HG03575 (cell line): Measurements from ENCODE around the gene DNAH10.

ENCODE experiments used
- ATAC-seq: cut with Tn5 transposase; IDR thresholded peaks from one replicate; pipeline ENCODE4 v1.9.1; 2021; ENCODE audit not compliant: unreplicated experiment, insufficient number of reproducible peaks, low FRiP score; ENCODE audit errors: extremely low read depth

Gene DNAH10

DNA sequence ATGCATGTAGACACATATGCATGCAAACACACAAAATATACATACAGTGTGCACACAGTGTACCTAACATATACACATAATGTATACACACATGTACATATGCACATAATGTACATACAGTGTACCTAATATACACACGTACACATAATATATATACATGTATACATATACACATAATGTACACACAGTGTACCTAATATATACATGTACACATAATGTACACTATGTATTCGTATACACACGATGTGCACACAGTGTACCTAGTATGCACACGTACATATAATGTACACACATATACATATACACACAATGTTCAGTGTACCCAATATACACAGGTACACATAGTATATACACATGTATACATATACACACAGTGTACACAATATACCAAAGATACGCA is 70.0 kb downstream of the DNAH10 start:
- no peak for ATAC-seq

DNA sequence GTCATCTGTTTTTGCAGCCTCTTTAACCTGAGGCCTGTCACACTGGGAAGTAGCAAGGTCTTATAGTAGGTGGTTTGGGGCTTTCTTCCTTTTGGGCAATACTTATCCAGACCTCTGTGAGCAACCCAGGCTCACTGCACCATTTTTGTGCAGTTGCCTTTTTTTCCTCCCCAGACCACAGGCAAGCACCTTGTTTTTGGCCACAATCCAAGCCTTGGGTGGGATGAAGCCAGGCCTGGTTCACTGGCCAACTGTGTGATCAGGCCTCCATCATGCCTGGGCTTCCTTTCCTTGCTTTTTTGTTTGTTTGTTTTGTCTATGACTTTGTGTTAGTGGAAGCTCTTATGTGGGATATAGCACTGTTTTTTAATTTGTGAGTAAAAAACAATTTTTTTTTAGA is 71.7 kb downstream of the DNAH10 start:
- ATAC-seq, result no peak

DNA sequence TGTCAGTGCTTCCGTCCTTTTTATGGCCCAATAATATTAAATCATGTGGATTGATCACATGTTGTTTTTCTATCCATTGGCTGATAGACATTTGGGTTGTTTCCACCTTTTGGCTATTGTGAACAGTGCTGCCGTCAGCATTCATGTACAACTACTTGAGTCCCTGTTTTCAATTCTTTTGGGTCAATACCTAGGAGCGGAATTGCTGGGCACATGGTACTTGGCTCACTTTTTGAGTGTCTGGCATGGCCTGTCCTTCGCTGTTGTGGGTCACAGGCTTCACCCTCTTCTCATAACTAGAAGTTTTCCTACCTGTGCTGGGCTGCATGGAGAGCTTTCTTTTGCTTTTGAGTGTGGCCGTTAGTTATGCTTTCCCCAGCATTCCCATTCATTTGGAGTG is 72.7 kb downstream of the DNAH10 start:
- ATAC-seq, result no peak

DNA sequence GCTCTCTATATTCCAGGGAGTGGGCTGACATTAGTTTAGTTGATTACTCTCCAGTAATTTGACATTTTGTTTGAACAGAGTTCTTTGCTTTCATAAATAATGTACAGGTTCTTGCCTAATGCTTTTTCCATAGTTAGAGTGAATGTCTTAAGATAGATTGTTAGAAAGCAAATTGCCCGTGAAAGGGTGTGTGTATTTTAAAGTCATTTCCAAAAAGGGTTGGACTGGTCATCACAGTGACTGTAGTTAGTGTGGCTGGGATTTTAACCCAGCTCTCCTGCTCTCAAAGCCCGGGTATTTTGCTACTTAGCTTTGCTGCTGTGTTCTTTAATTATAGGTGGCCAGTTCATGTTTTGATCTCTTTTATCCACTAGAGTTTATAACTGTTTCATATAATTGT is 74.2 kb downstream of the DNAH10 start:
- no peak for ATAC-seq

DNA sequence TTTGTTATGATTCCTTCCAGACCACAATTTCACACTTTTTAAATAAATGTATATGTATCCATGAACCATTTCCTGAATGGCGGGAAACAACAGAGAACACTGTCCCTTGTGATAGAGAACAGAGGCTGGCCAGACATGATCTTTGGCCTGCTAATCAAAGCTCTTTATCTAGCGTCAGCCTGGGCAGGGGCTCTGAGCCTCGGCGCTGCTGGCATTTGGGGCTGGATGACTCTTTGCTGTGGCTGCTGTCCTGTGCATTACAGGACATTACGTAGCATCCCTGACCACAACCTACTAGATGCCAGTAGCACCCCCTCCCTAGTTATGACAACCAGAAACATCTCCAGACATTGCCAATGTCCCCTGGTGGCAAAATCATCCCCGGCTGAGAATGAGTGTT is 77.7 kb downstream of the DNAH10 start:
- ATAC-seq, result no peak

DNA sequence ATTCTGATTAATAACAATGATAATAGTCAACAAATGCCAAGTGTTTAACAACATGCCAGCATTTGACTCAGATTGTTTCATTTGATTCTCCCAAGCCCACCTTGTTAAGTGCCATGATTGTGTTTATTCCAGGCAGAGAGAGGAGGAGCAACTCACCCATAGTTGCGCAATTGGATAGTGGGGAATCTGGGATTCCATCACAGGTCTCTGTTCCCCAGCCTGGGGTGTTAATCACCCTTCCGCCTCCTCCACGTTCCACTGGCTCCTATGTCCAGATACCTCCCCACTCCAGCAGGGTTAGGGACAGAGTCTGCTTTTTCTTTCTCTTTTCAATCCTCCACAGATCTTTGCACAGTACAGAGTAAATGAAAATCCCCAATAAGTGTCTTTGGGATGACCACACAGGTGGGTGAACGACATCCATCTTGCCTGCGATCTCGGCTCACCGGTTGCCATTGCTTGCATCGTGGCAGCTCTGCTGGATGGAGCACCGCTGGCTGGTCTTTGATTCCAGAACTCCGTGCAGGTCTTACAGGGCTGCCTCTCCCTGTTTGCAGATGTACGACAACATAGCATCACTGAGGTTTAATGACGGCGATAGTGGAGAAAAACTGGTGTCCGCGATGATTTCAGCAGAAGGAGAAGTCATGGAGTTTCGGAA is 78.8 kb downstream of the DNAH10 start:
- ATAC-seq, result no peak

DNA sequence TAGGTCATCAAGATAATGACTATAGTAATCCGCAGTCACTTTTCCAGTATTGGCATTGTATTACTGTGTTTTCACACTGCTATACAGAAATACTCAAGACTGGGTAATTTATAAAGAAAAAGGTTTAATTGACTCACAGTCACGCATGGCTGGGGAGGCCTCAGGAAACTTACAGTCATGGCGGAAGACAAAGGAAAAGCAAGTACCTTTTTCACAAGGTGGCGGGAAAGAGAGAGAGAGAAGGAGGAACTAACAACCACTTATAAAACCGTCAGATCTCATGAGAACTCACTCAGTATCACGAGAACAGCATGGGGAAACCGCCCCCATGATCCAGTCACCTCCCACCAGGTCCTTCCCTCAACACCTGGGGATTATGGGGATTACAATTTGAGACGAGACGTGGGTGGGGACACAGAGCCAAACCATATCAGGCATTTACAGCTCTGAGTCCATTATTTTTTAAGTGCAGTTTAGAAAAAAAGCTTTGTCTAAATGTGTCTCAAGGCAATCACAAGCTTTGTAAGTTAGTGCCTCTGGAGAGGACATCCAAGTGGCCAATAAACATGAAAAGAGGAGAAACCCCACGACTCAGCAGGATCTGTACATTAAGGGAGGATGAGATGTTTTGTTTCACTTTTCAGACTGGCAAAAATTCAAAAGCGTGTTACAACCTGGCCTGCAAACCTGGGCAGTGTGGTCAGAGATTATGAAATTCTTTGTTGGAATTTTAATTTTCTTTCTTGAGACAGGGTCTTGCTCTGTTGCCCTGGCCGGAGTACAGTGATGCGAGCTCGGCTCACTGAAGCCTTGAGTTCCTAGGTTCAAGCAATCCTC is 82.0 kb downstream of the DNAH10 start:
- ATAC-seq, result no peak

DNA sequence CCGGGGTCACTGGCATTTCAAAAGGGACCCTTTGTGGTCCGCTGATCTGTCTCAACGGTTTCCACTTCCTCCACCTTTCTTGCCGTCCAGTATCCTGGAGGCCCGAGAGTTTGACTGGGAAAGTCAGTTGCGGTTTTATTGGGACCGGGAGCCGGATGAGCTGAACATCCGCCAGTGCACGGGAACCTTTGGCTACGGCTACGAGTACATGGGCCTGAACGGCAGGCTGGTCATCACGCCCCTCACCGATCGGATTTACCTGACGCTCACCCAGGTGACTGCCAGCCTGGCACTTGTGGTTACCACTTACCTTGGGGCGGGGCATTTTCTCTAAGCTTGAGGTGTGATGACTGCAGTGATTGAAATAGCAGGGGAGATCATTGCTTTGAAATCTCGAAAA is 83.8 kb downstream of the DNAH10 start:
- no peak for ATAC-seq

DNA sequence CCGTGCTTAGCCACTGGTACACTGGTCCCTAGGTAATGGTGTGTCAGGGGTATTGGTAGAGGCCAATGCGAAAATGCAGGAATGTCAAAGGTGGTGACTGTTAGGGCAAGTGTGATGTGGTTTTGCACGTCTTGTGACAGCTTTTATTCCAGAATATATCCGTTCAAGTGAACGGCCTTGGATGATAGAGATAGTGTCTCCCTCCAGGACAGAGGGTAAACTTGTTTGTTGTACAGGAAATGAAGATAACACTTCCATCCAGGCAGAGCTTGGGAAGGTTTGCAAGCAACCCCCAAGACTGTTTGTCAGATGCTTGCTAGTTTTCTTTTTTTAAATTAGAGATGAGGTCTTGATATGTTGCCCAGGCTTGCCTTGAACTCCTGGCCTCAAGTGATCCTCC is 84.2 kb downstream of the DNAH10 start:
- no peak for ATAC-seq

DNA sequence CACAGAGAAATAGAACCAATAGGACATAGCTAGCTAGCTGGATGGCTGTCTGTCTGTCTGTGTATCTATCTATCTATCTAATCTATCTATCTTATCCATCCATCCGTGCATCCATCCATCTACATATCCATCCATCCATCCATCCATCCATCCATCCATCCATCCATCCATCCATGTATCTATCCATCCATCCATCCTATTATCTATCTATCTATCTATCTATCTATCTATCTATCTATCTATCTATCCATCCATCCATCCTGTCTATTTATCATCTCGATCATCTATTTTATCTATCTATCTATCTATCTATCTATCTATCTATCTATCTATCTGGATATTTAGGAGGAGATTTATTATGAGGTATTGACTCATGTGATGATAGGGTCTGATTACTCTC is 84.9 kb downstream of the DNAH10 start:
- ATAC-seq, result no peak

DNA sequence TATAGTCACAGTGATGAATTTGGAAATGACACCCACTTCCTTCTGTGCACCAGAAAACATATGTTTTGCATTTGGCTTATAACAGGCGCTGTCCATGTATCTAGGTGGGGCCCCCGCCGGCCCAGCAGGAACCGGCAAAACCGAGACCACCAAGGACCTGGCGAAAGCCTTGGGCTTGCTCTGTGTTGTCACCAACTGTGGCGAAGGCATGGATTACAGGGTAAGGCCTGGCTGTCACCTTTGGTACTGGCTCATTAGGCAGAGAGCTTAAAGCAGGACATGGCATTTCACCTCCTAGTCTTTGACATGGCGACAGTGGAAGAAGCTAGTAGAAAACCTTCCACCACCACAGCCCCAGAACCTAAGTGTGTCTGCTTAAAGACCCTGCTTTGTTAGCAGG is 85.8 kb downstream of the DNAH10 start:
- ATAC-seq, result no peak

DNA sequence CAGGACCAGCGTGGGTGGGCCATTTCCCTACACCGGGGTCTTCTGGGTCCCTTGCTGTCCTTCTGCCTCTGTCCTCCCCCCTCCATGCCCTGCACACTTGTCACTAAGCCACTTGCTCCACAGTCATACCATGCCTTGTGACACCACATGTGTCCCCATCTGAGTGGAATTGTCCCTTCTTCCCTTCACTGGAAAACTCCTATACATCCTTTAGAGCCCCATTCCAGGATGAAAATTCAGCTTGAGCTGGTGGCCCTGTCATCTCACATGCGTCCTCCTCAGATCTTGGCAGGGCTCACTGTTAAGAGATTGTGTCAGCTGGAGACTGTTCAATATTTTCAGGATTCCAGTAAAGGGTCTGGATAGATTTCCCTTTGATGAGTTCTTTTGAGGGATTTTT is 87.4 kb downstream of the DNAH10 start:
- ATAC-seq, result no peak

DNA sequence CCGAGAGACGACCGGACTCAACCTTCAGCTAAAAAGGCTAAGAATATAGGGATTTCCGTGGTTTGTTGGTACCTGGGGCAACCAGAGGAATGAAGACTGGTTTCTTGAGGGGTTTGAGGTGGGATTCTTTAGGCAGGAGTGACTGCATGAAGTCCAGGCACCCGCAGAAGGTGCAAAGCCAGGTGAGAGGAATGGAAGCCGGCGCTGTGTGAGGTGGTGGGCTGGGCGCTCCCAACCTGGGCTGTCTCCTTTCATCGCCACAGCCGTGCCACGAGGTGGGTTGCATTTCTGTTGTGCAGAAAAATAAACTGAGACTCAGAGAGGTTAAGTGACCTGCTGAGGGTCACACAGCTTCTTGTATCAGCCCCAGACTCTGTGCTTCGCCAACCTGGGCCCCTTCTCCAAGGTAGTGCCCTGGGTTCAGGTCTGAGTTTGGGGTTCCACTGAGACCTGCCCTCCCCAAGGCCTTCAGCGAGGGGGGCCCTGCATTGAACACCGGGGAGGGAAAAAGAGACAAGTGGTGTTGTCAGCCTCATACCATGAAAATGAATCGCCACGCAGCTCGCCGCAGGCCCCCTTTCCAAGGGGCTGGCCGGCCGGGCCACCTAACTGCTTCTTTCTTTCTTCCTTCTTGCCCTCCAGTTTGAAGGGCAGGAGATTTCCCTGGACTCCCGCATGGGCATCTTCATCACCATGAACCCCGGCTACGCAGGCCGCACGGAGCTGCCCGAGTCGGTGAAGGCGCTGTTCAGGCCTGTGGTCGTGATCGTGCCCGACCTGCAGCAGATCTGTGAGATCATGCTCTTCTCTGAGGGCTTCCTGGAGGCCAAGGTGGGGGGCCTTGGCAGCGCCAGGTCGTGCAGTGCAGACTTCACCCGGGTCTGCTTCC is 88.4 kb downstream of the DNAH10 start:
- no peak for ATAC-seq

DNA sequence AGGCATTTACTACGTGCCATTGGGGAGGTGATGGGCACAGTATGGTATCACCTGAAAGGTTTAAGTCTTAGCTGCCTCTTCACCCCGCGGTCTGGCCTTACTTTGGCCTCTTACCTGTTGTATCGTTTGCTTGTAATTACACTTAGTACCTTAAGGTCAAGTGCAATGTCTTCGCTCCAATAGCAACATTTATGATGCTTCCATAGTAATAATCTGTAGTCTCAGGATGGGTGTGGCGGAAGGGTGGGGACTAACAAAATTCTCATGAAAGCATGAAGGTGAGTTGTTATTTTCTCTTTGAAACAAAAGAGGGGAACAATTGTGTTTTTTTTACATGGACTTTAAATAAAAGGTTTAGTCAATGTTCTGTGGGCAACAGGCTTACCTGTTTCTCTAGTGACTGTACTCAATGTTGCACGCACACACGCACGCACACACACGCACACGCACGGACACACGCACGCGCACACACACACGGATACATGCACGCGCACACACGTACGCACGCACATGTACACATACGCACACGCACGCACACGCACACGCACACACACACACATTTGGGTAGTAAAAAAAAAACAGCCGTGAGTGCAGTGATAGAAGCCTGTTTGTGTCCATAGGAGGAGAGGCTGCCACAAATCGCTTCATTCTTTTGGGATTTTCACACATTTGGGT is 91.4 kb downstream of the DNAH10 start:
- no peak for ATAC-seq

DNA sequence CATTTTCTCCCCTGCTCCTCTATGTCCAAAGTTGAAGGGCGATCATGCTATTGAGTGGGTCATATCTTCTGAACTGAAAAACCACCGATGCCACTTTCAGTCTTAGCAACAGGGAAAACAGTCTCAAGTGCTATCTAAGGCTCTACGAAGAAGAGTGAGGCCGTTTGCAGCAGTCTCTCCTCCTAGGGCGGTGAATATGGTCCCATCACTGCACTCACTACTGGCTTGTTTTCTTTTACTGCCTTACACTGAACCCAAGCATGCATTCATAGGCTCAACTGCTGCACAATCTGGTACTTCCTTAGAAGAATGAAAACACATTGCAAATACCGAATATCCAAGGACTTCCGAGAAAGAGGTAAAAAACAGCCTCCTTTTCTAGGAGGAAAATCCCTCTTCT is 92.1 kb downstream of the DNAH10 start:
- no peak for ATAC-seq

DNA sequence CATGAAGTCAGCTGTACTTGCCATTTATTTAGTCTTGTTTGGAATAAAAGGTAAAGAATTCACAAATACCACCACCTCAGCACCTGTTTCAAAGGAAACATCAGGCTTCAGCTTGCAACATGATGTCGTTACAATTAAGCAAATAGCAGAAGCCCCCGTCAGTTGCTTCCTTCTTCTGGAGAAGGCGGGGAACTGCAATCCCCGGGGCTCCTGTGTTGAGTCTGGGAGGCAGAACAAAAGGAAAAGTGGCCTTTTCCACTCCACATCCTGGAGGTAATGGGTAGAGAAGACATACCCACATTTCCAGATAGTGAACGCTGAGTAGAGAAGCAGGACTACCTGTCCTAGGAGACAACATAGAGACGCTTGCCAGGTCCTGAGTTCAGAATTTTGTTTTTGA is 92.8 kb downstream of the DNAH10 start:
- no peak for ATAC-seq

DNA sequence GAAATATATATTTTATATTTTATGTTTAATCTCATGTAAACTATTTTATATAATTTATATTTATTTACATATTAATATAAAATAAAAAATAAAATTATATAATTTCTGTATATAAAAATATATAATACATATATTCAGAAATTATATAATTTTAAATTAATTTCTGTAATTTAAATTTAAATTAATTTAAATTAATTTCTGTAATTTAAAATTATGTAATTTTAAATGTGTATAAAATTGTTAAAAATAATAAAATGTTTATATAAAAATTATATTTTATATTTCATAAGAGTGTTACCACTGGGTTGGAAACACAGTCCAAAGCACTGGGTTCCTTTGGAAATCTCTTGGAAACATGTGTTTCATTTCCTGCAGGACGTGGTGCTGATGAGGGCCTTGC is 94.6 kb downstream of the DNAH10 start:
- ATAC-seq, result no peak

DNA sequence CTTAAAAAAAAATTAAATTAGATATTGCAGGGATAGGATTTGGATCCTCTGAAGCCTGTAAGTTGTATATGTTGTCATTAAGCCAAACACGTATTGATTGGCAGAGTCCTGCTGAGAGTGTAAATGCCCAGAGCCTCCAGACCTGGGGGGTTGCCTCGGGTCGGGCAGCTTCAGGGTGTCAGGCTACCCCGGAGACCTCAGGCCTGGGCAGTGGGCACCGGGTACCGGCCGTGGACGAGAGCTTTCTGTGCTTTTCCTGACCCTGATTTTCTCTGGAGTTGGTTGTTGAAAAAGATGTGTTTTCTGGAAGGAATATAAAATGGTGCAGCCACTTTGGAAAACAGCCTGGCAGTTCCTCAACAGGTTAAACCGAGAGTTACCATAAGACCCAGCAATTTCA is 96.1 kb downstream of the DNAH10 start:
- no peak for ATAC-seq

DNA sequence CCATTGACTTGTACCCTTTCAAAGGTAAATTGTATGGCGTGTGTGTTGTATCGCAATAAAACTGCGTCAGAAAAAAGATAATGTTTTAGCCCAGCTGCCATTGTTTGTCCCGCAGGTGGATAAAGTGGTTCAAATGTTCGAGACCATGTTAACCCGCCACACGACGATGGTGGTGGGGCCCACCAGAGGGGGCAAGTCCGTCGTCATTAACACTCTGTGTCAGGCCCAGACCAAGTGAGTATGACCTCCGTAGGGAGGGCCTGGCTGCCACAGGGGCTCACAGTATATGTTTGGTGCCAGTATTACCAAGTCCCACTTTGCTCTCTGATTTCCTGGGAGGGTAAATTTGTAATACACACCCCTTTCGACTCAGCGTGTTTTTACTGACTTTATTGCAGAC is 96.9 kb downstream of the DNAH10 start:
- ATAC-seq, result no peak
